ENCODE measurements around the gene TFDP2. TPM values are rescaled to one million over a fixed set of nuclear protein-coding genes. Genes with fewer than 3 reads are reported as not detected.

The TFDP2 gene
- total RNA-seq, 1 donor from 2014 or later, result 11.6 TPM

- TF ChIP-seq CTCF (IDR thresholded peaks at IDR 0.05; ENCODE audit: insufficient read depth, low read length, severe bottlenecking), result no peak
- Histone ChIP-seq H3K36me3 (ENCODE audit: control insufficient read depth, insufficient read depth, low read length) (no peaks in the 10 kb centered on the region), H3K4me3 (ENCODE audit: low read depth, low read length) (no peak overlapping the region), H3K27me3 (ENCODE audit: control insufficient read depth, insufficient read depth, low read length) (no peaks in the 10 kb centered on the region)
- DNase-seq (ENCODE audit: low read depth) (no peak), FAIRE-seq (no peak)
These were observed 14.5 kb downstream of the TFDP2 start for GRCh38 chr3:142134799-142135325.

GRCh38 chr3:142129516-142130171, 19.7 kb downstream of the TFDP2 start:
- no peak for DNase-seq (ENCODE audit: low read depth)
- H3K27me3 ChIP-seq (ENCODE audit: control insufficient read depth, insufficient read depth, low read length), result no peaks in the 10 kb centered on the region
- H3K4me3 ChIP-seq (ENCODE audit: low read depth, low read length), result no peak overlapping the region
- FAIRE-seq, result no peak
- TF ChIP-seq CTCF (IDR thresholded peaks at IDR 0.05; ENCODE audit: insufficient read depth, low read length, severe bottlenecking), result peak; percentile 4
- no peaks in the 10 kb centered on the region for H3K36me3 ChIP-seq (ENCODE audit: control insufficient read depth, insufficient read depth, low read length)

- no peak for TF ChIP-seq CTCF (IDR thresholded peaks at IDR 0.05; ENCODE audit: insufficient read depth, low read length, severe bottlenecking)
- DNase-seq (ENCODE audit: low read depth), result no peak
- no peaks in the 10 kb centered on the region for H3K27me3 ChIP-seq (ENCODE audit: control insufficient read depth, insufficient read depth, low read length)
- H3K36me3 ChIP-seq (ENCODE audit: control insufficient read depth, insufficient read depth, low read length), result no peaks in the 10 kb centered on the region
- no peak for FAIRE-seq
- H3K4me3 ChIP-seq (ENCODE audit: low read depth, low read length), result no peak overlapping the region
These were observed 21.2 kb downstream of the TFDP2 start for GRCh38 chr3:142127941-142128658.

GRCh38 chr3:142124243-142124642, 25.1 kb downstream of the TFDP2 start:
- TF ChIP-seq CTCF (IDR thresholded peaks at IDR 0.05; ENCODE audit: insufficient read depth, low read length, severe bottlenecking), result no peak
- DNase-seq (ENCODE audit: low read depth) (no peak), FAIRE-seq (no peak)
- Histone ChIP-seq H3K27me3 (ENCODE audit: control insufficient read depth, insufficient read depth, low read length) (no peaks in the 10 kb centered on the region), H3K36me3 (ENCODE audit: control insufficient read depth, insufficient read depth, low read length) (no peaks in the 10 kb centered on the region), H3K4me3 (ENCODE audit: low read depth, low read length) (no peak overlapping the region)

GRCh38 chr3:142120707-142121106, 28.6 kb downstream of the TFDP2 start:
- no peaks in the 10 kb centered on the region for H3K36me3 ChIP-seq (ENCODE audit: control insufficient read depth, insufficient read depth, low read length)
- no peak overlapping the region for H3K4me3 ChIP-seq (ENCODE audit: low read depth, low read length)
- DNase-seq (ENCODE audit: low read depth) (no peak), FAIRE-seq (no peak)
- no peaks in the 10 kb centered on the region for H3K27me3 ChIP-seq (ENCODE audit: control insufficient read depth, insufficient read depth, low read length)
- no peak for TF ChIP-seq CTCF (IDR thresholded peaks at IDR 0.05; ENCODE audit: insufficient read depth, low read length, severe bottlenecking)

Data from bronchial epithelial cell (primary cell).